Tibial nerve (tissue), 4 donors: ENCODE results near the gene S100PBP.

Source experiments
- EP300 ChIP-seq, 2 donors: sonication (generic); formaldehyde crosslinking; IDR thresholded peaks; one replicate each; pipeline ENCODE4 v1.6.1; 2017; ENCODE audit warnings: antibody characterized with exemption in 2 of 2, mild to moderate bottlenecking in 1 of 2
- POLR2A ChIP-seq, 2 donors: fragments of 450-650 bp; IDR thresholded peaks; one replicate each; pipeline ENCODE4 v1.6.1; 2017; ENCODE audit warnings: antibody characterized with exemption in 2 of 2, mild to moderate bottlenecking in 2 of 2, moderate library complexity in 2 of 2
- TF ChIP-seq, protein P1 (sequence below), 5 experiments: fragments of 200-600 bp in 3 of 5; fragments of 450-650 bp in 2 of 5; sonication (generic) in 3 of 5; IDR thresholded peaks; one replicate each; pipeline ENCODE4 v1.5.1; 2016 to 2019; ENCODE audit warnings: antibody characterized with exemption in 5 of 5, mild to moderate bottlenecking in 3 of 5, moderate library complexity in 2 of 5

DNA sequence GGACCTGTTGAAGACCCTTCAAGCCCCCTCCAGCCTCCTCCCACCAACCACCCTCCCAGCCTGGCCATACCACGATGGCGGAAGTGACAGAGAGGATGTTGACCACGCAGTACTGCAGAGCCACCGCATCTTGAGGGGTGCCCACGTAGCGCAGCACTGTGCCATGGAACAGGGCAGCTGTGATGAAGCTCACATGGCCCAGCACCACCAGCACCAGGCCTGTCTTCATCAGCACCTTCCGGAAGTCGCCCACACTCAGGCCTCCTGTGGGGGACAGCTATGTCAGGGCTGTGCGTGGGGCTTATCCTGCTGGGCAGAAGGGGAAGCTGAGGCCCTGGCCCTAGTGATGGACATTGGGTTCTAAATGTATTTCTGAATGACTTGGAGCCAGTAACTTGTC is 80.6 kb downstream of the S100PBP start:
- no peak for TF ChIP-seq POLR2A (IDR thresholded peaks at IDR 0.05)
- TF ChIP-seq, protein P1, sequence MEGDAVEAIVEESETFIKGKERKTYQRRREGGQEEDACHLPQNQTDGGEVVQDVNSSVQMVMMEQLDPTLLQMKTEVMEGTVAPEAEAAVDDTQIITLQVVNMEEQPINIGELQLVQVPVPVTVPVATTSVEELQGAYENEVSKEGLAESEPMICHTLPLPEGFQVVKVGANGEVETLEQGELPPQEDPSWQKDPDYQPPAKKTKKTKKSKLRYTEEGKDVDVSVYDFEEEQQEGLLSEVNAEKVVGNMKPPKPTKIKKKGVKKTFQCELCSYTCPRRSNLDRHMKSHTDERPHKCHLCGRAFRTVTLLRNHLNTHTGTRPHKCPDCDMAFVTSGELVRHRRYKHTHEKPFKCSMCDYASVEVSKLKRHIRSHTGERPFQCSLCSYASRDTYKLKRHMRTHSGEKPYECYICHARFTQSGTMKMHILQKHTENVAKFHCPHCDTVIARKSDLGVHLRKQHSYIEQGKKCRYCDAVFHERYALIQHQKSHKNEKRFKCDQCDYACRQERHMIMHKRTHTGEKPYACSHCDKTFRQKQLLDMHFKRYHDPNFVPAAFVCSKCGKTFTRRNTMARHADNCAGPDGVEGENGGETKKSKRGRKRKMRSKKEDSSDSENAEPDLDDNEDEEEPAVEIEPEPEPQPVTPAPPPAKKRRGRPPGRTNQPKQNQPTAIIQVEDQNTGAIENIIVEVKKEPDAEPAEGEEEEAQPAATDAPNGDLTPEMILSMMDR (IDR thresholded peaks at IDR 0.05) = no peak
- TF ChIP-seq EP300 (IDR thresholded peaks at IDR 0.05) = no peak
